Measurements from ENCODE around the gene TIMM13. TPM values are rescaled to one million over a fixed set of nuclear protein-coding genes. Genes with fewer than 3 reads are reported as not detected.

TIMM13 gene
- total RNA-seq, 1 donor from 2014 or later: 70.1 TPM

DNA sequence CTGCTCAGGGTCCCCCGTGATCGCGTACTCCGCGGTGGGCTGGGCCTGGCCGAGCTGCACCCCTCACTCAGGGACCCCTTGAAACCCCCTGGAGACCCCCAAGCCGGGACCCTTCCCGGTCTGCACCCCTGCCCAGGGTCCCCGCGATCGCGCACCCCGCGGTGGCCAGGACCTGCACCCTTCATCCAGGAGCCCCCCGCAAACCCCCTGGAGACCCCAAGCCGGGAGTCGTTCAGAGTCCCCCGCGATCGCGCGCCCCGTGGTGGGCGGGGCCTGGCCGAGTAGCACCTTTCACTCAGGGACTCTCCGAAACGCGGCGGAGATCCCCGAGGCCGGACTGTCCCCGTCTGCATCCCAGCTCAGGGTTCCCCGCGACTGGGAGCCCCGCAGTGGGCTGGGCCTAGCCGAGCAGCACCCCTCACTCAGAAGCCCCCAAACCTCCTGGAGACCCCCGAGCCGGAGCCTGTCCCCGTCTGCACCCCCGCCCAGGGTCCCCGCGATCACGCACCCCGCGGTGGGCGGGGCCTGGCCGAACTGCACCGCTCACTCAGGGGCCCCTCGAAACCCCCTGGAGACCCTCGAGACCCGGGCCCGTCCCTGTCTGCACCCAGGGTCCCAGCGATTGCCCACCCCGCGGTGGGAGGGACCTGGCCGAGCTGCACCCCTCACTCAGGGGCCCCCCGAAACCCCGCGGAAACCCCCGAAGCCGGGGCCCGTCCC lies 28.6 kb upstream of the TIMM13 start:
- no peak for DNase-seq (ENCODE audit: low read depth)
- Histone ChIP-seq H3K4me3 (ENCODE audit: low read depth, low read length) (peak overlapping the region; percentile 65), H3K36me3 (ENCODE audit: control insufficient read depth, insufficient read depth, low read length) (peaks cover 1% of the 10 kb centered on the region), H3K27me3 (ENCODE audit: control insufficient read depth, insufficient read depth, low read length) (no peaks in the 10 kb centered on the region)
- TF ChIP-seq, protein P1, sequence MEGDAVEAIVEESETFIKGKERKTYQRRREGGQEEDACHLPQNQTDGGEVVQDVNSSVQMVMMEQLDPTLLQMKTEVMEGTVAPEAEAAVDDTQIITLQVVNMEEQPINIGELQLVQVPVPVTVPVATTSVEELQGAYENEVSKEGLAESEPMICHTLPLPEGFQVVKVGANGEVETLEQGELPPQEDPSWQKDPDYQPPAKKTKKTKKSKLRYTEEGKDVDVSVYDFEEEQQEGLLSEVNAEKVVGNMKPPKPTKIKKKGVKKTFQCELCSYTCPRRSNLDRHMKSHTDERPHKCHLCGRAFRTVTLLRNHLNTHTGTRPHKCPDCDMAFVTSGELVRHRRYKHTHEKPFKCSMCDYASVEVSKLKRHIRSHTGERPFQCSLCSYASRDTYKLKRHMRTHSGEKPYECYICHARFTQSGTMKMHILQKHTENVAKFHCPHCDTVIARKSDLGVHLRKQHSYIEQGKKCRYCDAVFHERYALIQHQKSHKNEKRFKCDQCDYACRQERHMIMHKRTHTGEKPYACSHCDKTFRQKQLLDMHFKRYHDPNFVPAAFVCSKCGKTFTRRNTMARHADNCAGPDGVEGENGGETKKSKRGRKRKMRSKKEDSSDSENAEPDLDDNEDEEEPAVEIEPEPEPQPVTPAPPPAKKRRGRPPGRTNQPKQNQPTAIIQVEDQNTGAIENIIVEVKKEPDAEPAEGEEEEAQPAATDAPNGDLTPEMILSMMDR (IDR thresholded peaks at IDR 0.05; ENCODE audit: insufficient read depth, low read length, poor library complexity, severe bottlenecking): no peak

GRCh38 chr19:2454962-2455850 lies 27.8 kb upstream of the TIMM13 start:
- no peaks in the 10 kb centered on the region for H3K27me3 ChIP-seq (ENCODE audit: control insufficient read depth, insufficient read depth, low read length)

GRCh38 chr19:2454199-2454961 lies 27.0 kb upstream of the TIMM13 start:
- Histone ChIP-seq H3K36me3 (ENCODE audit: control insufficient read depth, insufficient read depth, low read length) (peaks cover 1% of the 10 kb centered on the region), H3K27me3 (ENCODE audit: control insufficient read depth, insufficient read depth, low read length) (no peaks in the 10 kb centered on the region), H3K4me3 (ENCODE audit: low read depth, low read length) (no peak overlapping the region)
- DNase-seq (ENCODE audit: low read depth): no peak
- TF ChIP-seq, protein P1 (IDR thresholded peaks at IDR 0.05; ENCODE audit: insufficient read depth, low read length, poor library complexity, severe bottlenecking): no peak

More at GRCh38 chr19:2454962-2455850, 27.8 kb upstream of the TIMM13 start:
- DNase-seq (ENCODE audit: low read depth): no peak
- peaks cover 1% of the 10 kb centered on the region for H3K36me3 ChIP-seq (ENCODE audit: control insufficient read depth, insufficient read depth, low read length)
- peak overlapping the region; percentile 65 for H3K4me3 ChIP-seq (ENCODE audit: low read depth, low read length)
- TF ChIP-seq, protein P1 (IDR thresholded peaks at IDR 0.05; ENCODE audit: insufficient read depth, low read length, poor library complexity, severe bottlenecking): no peak

GRCh38 chr19:2453431-2454025 lies 26.1 kb upstream of the TIMM13 start:
- Histone ChIP-seq H3K27me3 (ENCODE audit: control insufficient read depth, insufficient read depth, low read length) (no peaks in the 10 kb centered on the region), H3K36me3 (ENCODE audit: control insufficient read depth, insufficient read depth, low read length) (peaks cover 1% of the 10 kb centered on the region), H3K4me3 (ENCODE audit: low read depth, low read length) (no peak overlapping the region)
- TF ChIP-seq, protein P1 (IDR thresholded peaks at IDR 0.05; ENCODE audit: insufficient read depth, low read length, poor library complexity, severe bottlenecking): no peak
- DNase-seq (ENCODE audit: low read depth): no peak

DNA sequence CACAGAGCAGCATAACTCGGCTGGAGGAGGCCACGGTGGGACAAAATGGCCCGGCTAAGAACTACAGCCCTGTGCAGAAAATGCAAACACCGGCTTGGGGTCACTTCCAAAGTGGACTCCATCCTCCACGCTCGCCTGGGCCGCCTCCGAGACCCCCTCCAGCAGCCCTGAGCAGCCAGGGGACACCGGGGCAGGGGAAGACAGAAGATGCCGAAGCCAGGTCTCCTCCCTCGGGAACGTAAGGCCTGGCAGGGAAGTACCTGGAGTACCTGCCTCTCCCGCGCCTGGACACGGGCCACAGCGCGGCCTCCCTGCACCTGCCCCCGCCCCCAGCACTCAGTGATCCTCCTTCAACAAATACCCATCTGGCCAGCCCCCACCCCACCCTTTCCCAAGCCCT lies 24.4 kb upstream of the TIMM13 start:
- DNase-seq (ENCODE audit: low read depth): no peak
- Histone ChIP-seq H3K27me3 (ENCODE audit: control insufficient read depth, insufficient read depth, low read length) (no peaks in the 10 kb centered on the region), H3K4me3 (ENCODE audit: low read depth, low read length) (no peak overlapping the region), H3K36me3 (ENCODE audit: control insufficient read depth, insufficient read depth, low read length) (peaks cover 1% of the 10 kb centered on the region)
- TF ChIP-seq, protein P1 (IDR thresholded peaks at IDR 0.05; ENCODE audit: insufficient read depth, low read length, poor library complexity, severe bottlenecking): no peak

Measured in kidney epithelial cell (primary cell).